BE2C (cell line): ENCODE results near the gene RXYLT1.

ENCODE experiments used
- DNase-seq: peaks from one replicate; pipeline ENCODE4 v3.0.0-alpha.2; 2020
- H3K27me3 ChIP-seq: fragments of 250-450 bp; sonication (Bioruptor Pico); 2 replicates; pipeline ENCODE4 v1.5.1; 2020; ENCODE audit warnings: mild to moderate bottlenecking
- H3K36me3 ChIP-seq: fragments of 250-450 bp; sonication (Bioruptor Pico); 2 replicates; pipeline ENCODE4 v1.5.1; 2020; ENCODE audit warnings: mild to moderate bottlenecking
- H3K4me1 ChIP-seq: fragments of 250-450 bp; sonication (Bioruptor Pico); 2 replicates; pipeline ENCODE4 v1.5.1; 2020
- H3K4me3 ChIP-seq: 2 replicates; pipeline ENCODE4 v1.5.1; 2011; ENCODE audit warnings: low read depth, low read length
- H3K9me3 ChIP-seq: fragments of 250-450 bp; sonication (Bioruptor Pico); 2 replicates; pipeline ENCODE4 v1.5.1; 2020
- TF ChIP-seq, protein P1 (sequence below): IDR thresholded peaks from 2 replicates; pipeline ENCODE4 v1.5.1; 2012; ENCODE audit warnings: mild to moderate bottlenecking, low read depth, low read length

The RXYLT1 gene

DNA sequence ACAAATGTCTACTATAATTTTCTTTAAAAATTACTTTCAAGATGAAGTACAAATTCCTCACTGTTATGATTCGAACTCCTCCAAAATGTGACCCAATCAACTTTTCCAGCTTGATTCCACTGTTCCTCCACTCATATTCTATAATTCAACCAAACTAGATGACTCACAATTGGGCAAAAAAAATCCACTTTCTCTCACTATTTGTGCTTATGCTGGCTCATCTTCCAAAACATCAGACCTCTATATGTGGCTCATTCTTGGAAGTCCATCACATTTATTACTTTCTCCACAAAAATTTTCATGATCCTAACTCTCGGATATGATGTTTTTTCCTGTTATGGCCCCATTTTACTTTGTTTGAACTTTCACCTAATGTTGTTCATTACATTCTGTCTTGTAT lies 26.9 kb upstream of the RXYLT1 start:
- no peak overlapping the region for H3K4me3 ChIP-seq
- H3K36me3 ChIP-seq: no peaks in the 10 kb centered on the region
- DNase-seq: no peak
- TF ChIP-seq, protein P1, sequence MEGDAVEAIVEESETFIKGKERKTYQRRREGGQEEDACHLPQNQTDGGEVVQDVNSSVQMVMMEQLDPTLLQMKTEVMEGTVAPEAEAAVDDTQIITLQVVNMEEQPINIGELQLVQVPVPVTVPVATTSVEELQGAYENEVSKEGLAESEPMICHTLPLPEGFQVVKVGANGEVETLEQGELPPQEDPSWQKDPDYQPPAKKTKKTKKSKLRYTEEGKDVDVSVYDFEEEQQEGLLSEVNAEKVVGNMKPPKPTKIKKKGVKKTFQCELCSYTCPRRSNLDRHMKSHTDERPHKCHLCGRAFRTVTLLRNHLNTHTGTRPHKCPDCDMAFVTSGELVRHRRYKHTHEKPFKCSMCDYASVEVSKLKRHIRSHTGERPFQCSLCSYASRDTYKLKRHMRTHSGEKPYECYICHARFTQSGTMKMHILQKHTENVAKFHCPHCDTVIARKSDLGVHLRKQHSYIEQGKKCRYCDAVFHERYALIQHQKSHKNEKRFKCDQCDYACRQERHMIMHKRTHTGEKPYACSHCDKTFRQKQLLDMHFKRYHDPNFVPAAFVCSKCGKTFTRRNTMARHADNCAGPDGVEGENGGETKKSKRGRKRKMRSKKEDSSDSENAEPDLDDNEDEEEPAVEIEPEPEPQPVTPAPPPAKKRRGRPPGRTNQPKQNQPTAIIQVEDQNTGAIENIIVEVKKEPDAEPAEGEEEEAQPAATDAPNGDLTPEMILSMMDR: no peak
- H3K4me1 ChIP-seq: no peaks in the 10 kb centered on the region
- H3K9me3 ChIP-seq: no peaks in the 10 kb centered on the region
- peaks cover 10% of the 10 kb centered on the region for H3K27me3 ChIP-seq

DNA sequence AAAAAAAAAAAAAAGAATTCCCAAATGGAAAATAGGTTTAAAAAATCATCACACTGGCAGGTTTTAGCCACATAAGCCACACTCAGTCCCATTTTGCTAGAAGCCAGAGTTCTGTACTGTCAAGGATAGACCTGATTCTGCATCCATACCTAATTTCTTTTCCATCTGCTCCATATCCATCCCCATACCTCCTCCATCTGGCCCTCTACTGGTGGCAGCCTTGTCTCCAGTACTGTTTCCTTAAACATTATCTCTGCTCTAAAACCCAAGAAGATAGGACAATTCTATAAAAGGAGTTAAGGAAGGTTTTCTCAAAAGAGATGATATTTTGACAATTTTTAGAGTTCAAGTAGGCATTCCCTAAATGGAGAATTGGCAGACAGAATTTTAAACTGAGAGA lies 26.0 kb upstream of the RXYLT1 start:
- TF ChIP-seq, protein P1: peak; percentile 46

DNA sequence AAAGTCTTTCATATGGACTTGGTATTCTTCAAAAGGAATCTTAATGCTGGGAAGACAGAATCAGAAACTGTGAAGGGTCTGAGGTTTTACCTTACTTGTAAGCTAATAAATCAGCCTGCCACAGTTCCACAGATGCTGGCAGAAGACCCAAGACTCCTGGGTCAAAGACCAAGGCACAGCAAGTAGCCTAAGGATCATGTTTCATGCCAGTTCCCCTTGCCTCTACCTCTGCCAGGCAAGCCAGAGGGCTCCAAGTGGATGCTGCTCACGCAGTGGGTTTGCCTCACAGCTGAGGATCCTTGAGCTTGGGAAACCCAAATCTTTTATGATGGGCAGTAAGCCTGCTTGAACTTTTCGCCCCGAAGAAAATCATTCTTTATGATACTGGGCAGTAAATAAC lies 15.2 kb upstream of the RXYLT1 start:
- H3K4me3 ChIP-seq: no peak overlapping the region
- peaks cover 12% of the 10 kb centered on the region for H3K27me3 ChIP-seq
- no peak for DNase-seq
- no peaks in the 10 kb centered on the region for H3K36me3 ChIP-seq
- TF ChIP-seq, protein P1: no peak
- no peaks in the 10 kb centered on the region for H3K4me1 ChIP-seq
- H3K9me3 ChIP-seq: no peaks in the 10 kb centered on the region

More for the DNA sequence above, 26.0 kb upstream of the RXYLT1 start:
- H3K4me1 ChIP-seq: no peaks in the 10 kb centered on the region
- H3K27me3 ChIP-seq: peaks cover 10% of the 10 kb centered on the region
- no peaks in the 10 kb centered on the region for H3K9me3 ChIP-seq
- no peaks in the 10 kb centered on the region for H3K36me3 ChIP-seq
- no peak for DNase-seq
- no peak overlapping the region for H3K4me3 ChIP-seq

DNA sequence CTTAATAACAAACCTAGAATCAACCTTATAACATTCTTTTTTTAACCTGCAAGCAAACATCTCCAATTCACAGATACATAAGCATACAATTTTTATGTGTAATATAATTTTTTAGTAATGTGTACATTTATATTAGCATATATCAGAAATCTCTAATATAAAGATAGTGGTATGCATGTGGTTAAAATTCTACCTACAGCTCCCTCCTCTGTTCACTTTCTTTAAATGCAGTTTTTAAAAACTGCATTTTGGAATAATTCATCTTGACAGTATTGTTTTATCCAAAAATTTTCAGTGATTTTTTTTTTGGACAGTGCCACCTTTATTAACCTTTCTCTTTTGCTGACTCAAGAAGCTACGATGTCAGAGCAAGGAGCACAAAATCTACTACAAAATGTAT lies 13.2 kb upstream of the RXYLT1 start:
- DNase-seq: no peak
- Histone ChIP-seq H3K9me3 (no peaks in the 10 kb centered on the region), H3K4me1 (no peaks in the 10 kb centered on the region), H3K4me3 (no peak overlapping the region), H3K36me3 (no peaks in the 10 kb centered on the region), H3K27me3 (peaks cover 6% of the 10 kb centered on the region)
- TF ChIP-seq, protein P1: peak; percentile 2; the same call in 1 of the 2 replicates

DNA sequence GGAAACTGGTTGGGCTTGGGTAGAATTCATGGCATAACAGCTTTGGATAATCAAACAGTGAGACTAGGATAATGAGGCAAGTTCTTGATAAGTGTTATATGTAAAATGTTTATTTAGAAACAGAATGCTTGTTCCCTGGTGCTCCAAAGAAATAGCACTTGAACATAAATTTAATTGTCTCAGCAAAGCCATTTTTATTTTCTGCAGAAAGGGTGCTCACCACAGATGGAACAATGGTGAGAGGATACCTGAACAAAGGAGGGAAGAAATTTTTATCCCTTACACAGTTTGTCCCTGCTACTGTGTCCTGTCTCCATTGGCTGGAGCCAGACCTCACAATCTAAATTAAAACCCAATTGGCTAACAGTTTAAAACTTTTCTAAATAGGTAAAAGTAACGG lies 9.3 kb upstream of the RXYLT1 start:
- TF ChIP-seq, protein P1: no peak
- peaks cover 8% of the 10 kb centered on the region for H3K27me3 ChIP-seq
- H3K4me3 ChIP-seq: no peak overlapping the region
- H3K4me1 ChIP-seq: no peaks in the 10 kb centered on the region
- no peak for DNase-seq
- no peaks in the 10 kb centered on the region for H3K36me3 ChIP-seq
- no peaks in the 10 kb centered on the region for H3K9me3 ChIP-seq

DNA sequence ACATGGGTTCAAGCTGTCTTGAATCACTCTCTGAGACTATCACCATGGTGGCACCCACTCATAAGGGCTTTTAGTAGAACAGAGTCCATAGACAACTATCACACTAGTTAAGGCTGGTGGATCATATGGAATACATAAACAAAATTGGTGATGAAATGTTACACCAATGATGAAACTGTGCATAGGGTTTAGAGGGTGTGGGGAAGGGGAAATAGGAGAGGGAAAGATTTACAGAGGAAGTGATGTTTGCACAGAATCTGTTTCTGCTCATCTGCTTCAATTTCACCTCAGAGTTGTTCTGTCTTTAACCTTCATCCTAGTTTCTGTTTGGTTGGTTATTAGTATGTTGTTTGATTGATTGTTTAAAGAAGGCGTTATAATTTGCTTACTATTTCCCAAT lies 2.4 kb upstream of the RXYLT1 start:
- TF ChIP-seq, protein P1: no peak
- H3K27me3 ChIP-seq: 0 out of 2 replicates have a peak, but pooled peaks cover 2% of the 10 kb centered on the region
- no peaks in the 10 kb centered on the region for H3K9me3 ChIP-seq
- H3K36me3 ChIP-seq: peaks cover 6% of the 10 kb centered on the region
- H3K4me1 ChIP-seq: no peaks in the 10 kb centered on the region
- no peak for DNase-seq
- H3K4me3 ChIP-seq: no peak overlapping the region
